Brain microvascular endothelial cell (primary cell): ENCODE data around the gene SPINT3.
"Not testable (repeated sequence)": the region's sequence is repeated elsewhere in the genome, so short reads cannot be mapped to it uniquely, and the experiment has no call there.

ENCODE experiments used
- DNase-seq: peaks from one replicate; pipeline ENCODE4 v3.0.0-alpha.2; 2020
- H3K27ac ChIP-seq: fragments of 250-450 bp; sonication (Bioruptor Pico); 2 replicates; pipeline ENCODE4 v1.5.1; 2020; ENCODE audit warnings: mild to moderate bottlenecking, moderate library complexity
- H3K27me3 ChIP-seq: fragments of 250-450 bp; sonication (Bioruptor Pico); replicated peaks from 2 replicates; pipeline ENCODE4 v1.5.1; 2020; ENCODE audit warnings: mild to moderate bottlenecking
- H3K36me3 ChIP-seq: fragments of 250-450 bp; sonication (Bioruptor Pico); replicated peaks from 2 replicates; pipeline ENCODE4 v1.5.1; 2020; ENCODE audit warnings: mild to moderate bottlenecking
- H3K4me3 ChIP-seq: 2 replicates; pipeline ENCODE4 v1.5.1; 2011; ENCODE audit warnings: low read depth, mild to moderate bottlenecking, control low read depth, low read length, moderate library complexity
- in situ Hi-C: cut with HindIII; loops from 2 replicates; pipeline ENCODE4 v1.10.0; 2017; ENCODE audit warnings: low sequenced_read_pairs, low pct_ligation_motif_present
- TF ChIP-seq, protein P1 (sequence below): IDR thresholded peaks from 2 replicates; pipeline ENCODE4 v1.5.1; 2011; ENCODE audit warnings: low read depth, mild to moderate bottlenecking, moderate library complexity, low read length, control low read depth, inconsistent platforms; ENCODE audit errors: missing control alignments

The SPINT3 gene

DNA sequence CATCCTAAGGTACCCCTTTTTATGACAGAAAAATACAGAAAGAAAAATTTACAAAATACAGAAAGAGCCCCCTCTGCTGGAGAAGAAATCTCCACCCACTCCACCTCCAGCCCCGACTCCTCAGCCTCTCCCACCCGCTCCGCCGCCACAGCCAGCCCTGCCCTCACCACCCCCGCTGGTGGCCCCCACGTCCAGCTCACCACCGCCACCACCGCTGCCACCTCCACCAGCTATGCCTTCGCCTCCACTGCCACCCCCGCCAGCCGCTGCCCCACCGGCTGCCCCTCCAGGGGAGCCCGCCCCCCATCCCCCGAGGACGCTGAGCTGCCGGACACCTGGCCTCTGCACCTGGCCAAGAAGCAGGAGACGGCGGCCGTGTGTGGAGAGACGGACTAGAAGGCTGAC, 28.2 kb downstream of the SPINT3 start:
- Histone ChIP-seq H3K4me3 (no peak overlapping the region), H3K36me3 (no peaks in the 10 kb centered on the region), H3K27ac (no peak overlapping the region), H3K27me3 (peaks cover 6% of the 10 kb centered on the region)
- no peak for DNase-seq
- TF ChIP-seq, protein P1, sequence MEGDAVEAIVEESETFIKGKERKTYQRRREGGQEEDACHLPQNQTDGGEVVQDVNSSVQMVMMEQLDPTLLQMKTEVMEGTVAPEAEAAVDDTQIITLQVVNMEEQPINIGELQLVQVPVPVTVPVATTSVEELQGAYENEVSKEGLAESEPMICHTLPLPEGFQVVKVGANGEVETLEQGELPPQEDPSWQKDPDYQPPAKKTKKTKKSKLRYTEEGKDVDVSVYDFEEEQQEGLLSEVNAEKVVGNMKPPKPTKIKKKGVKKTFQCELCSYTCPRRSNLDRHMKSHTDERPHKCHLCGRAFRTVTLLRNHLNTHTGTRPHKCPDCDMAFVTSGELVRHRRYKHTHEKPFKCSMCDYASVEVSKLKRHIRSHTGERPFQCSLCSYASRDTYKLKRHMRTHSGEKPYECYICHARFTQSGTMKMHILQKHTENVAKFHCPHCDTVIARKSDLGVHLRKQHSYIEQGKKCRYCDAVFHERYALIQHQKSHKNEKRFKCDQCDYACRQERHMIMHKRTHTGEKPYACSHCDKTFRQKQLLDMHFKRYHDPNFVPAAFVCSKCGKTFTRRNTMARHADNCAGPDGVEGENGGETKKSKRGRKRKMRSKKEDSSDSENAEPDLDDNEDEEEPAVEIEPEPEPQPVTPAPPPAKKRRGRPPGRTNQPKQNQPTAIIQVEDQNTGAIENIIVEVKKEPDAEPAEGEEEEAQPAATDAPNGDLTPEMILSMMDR = peak; percentile 11
- in situ Hi-C loops = no loop called here

DNA sequence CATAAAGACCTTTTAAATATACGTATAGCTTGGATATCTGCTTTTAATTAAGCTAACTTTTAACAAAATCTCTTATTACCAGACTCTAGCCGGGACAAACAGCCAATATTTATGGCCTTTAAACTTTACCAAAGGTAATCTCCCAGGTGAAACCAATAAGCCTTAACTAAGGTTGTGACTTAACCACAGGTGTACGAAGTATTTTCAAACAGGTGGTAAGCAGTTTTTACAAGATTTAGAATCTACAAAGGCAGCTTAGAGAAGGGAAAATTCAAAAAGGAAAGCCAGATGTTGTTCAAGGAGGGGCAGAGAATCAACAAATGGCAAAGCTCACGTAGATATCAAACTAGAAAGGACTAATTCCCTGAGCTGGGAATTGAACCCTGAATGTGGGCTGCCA, 30.0 kb downstream of the SPINT3 start:
- DNase-seq = no peak
- Histone ChIP-seq H3K36me3 (no peaks in the 10 kb centered on the region), H3K4me3 (no peak overlapping the region), H3K27ac (no peak overlapping the region), H3K27me3 (peaks cover 6% of the 10 kb centered on the region)
- in situ Hi-C loops = no loop called here
- TF ChIP-seq, protein P1 = no peak

DNA sequence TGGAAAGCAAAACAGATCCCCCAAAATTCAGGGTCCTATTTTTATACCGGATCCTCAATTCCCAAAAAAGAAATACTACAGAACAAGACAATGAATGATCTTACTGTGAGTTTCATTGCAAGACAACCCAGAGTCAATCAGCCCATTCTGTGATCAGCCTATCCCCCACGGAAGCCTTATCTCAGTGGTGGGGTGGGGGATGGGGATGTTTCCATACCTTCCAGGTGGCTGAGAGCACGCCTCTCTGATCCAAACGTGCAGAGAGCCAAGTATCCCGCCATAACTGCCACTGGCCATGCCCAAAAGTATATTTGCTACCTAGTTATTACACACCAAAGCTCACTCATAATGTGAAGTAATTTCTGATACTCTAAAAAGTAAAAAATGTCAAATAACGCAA, 30.7 kb downstream of the SPINT3 start:
- TF ChIP-seq, protein P1 = no peak
- H3K36me3 ChIP-seq = no peaks in the 10 kb centered on the region
- no peak overlapping the region for H3K27ac ChIP-seq
- H3K27me3 ChIP-seq = peaks cover 6% of the 10 kb centered on the region
- in situ Hi-C loops = no loop called here
- no peak overlapping the region for H3K4me3 ChIP-seq
- DNase-seq = no peak

DNA sequence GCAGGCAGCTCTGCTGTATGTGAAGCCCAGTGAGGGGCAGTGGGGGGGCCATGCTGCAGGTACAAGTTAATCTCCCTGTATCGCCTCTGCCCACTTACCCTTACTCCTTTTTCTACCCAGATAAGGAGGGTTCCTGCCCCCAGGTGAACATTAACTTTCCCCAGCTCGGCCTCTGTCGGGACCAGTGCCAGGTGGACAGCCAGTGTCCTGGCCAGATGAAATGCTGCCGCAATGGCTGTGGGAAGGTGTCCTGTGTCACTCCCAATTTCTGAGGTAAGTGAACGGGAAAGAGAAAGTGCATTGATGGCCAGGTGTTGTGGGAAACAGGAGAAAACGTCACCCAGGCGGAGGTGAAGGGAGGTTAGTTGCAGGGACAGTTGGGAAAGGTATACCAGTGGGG, 35.6 kb downstream of the SPINT3 start:
- Histone ChIP-seq H3K27me3 (peaks cover 8% of the 10 kb centered on the region), H3K27ac (no peak overlapping the region), H3K4me3 (no peak overlapping the region), H3K36me3 (no peaks in the 10 kb centered on the region)
- in situ Hi-C loops = no loop called here
- no peak for DNase-seq
- TF ChIP-seq, protein P1 = no peak

DNA sequence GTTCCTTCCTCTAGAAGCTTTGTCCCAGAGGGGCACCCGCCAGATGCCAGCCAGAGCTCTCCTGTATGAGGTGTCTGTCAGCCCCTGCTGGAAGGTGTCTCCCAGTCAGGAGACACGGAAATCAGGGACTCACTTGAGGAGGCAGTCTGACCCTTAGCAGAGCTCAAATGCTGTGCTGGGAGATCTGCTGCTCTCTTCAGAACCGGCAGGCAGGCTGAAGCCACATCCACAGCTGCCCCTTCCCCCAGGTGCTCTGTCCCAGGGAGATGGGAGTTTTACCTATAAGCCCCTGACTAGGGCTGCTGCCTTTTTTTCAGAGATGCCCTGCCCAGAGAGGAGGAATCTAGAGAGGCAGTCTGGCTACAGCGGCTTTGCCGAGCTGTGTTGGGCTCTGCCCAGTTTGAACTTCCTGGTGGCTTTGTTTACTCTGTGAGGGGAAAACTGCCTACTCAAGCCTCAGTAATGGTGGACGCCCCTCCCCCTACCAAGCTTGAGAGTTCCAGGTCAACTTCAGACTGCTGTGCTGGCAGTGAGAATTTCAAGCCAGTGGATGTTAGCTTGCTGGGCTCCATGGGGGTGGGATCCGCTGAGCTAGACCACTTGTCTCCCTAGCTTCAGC, 37.8 kb downstream of the SPINT3 start:
- H3K36me3 ChIP-seq, H3K27me3 ChIP-seq, H3K4me3 ChIP-seq, H3K27ac ChIP-seq, DNase-seq, in situ Hi-C loops: not testable (repeated sequence)

DNA sequence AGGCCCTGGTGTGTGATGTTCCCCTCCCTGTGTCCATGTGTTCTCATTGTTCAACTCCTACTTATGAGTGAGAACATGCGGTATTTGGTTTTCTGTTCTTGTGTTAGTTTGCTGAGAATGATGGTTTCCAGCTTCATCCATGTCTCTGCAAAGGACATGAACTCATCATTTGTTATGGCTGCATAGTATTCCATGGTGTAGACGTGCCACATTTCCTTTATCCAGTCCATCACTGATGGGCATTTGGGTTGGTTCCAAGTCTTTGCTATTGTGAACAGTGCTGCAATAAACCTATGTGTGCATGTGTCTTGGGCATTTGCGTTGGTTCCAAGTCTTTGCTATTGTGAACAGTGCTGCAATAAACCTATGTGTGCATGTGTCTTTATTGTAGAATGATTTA, 43.1 kb downstream of the SPINT3 start:
- H3K36me3 ChIP-seq, H3K4me3 ChIP-seq, in situ Hi-C loops, DNase-seq, H3K27ac ChIP-seq: not testable (repeated sequence)
- H3K27me3 ChIP-seq = peaks cover 47% of the 10 kb centered on the region

DNA sequence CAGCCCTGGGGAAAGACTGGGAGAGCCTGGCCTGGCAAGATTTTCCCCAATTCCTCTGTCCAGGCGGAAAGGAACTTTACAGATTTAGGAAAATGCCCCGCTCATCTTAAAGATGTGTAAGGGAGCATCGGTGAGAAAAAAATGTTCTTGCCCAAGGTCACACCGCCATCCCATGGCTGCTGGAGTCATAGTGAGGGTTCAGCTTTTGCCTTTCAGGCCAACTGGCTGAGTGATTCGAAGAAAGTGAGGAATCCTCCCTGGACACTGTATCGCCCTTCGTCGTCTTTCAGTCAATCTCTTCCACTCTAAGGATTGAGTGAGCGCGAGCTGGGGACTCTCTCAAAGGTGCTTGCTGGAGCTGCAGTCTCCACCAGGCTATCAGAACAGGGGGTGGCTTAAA, 44.5 kb downstream of the SPINT3 start:
- Histone ChIP-seq H3K27ac (no peak overlapping the region), H3K27me3 (peaks cover 54% of the 10 kb centered on the region), H3K4me3 (peak overlapping the region; percentile 26), H3K36me3 (no peaks in the 10 kb centered on the region)
- no peak for DNase-seq
- in situ Hi-C loops = no loop called here
- TF ChIP-seq, protein P1 = peak; percentile 22
